ENCODE measurements around the gene CLTB.

Gene CLTB

DNA sequence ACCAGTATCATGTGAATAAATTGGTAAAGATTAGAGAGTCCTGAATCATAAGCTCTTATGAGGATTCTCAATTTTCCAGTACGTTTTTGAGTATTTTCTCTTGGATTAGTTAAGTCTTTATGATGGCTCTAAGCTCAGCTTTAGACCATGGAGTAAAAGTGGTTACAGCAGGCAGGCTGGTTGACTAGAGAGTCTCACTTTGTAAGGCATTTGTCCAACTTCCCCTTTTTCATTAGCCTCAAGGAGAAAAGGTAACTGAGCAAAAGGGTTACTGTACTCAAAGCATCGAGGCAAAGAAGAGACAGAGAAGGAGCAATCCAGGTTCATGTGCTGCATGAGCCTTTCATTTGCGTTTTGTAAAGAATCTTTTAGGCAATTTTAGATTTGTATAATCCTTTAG, 36.5 kb downstream of the CLTB start:
- DNase-seq = no peak

DNA sequence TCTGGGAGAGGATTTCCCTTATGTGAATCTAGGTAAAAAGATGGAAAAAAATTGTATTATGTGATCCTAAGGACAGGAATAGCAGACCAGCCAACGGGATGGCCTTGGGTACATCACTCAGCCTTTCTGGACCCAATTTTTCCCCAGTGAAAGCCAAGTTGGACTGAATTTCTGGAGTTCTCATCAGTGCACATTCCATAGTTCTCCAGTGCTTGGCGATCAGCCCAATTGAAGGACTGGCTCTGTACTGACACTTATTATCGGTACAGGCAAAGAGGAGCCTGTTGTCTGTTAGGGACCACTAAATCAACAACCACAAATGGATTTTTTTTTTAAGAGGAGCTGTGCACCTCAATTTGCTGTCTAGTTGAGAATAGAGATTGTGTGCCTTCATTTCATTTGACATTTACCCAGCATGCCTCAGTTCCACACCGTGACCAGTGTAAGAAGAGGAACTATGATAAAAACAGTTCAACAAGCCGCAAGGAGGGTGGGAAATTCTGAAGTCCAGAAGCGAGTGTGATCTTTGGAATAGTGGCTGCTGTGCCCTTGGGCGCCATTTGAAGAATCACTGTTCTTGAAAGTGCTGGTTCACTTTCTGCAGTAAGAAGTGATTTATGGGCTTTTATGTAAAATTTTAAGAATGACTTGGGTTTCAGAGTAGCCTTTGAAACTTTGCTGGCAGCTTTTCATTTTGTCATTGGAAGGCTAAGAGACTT, 43.1 kb downstream of the CLTB start:
- no peak for DNase-seq

DNA sequence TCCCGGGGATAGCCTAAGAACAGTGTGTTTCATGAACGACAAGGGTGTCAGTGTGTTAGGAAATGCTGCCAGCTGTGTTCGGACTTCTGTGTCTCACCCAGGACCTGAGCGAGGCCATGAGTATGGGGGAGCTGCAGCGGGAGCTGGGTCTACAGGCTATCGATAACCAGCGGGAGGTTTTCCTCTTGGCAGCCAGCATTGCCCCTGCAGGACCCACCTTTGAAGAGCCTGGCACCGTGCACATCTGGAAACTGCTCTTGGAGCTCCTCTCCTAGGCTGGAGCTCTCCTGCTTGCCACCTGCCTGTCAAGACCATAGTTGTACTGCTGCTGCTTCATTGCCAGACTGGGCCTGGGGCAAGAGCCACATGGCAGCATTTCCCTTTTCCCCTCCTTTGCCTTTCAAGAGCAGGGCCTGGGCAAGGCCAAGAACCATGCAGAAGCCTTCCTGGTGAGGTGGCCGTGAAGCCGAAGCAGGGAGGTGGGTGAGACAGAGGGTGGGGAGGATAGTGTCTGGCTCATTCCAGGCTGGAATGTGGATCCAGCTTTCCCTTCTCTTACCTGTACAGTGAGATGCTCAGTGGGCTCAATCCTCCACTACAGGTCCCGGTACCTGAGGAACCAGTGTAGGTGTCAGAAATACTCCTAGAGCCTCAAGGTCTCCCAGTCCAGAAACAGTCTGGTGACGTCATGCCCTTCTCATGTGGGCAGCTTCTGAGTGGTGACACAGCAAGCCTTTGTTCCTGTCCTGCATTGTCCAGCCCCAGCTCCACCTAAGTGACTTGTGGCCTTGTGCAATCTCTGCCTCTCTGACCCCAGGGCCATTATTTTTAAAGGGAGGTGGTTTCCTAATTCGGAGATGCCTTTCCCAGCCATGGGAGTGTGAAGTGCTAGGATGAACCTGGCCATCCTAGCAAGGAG, 44.5 kb downstream of the CLTB start:
- no peak for DNase-seq

DNA sequence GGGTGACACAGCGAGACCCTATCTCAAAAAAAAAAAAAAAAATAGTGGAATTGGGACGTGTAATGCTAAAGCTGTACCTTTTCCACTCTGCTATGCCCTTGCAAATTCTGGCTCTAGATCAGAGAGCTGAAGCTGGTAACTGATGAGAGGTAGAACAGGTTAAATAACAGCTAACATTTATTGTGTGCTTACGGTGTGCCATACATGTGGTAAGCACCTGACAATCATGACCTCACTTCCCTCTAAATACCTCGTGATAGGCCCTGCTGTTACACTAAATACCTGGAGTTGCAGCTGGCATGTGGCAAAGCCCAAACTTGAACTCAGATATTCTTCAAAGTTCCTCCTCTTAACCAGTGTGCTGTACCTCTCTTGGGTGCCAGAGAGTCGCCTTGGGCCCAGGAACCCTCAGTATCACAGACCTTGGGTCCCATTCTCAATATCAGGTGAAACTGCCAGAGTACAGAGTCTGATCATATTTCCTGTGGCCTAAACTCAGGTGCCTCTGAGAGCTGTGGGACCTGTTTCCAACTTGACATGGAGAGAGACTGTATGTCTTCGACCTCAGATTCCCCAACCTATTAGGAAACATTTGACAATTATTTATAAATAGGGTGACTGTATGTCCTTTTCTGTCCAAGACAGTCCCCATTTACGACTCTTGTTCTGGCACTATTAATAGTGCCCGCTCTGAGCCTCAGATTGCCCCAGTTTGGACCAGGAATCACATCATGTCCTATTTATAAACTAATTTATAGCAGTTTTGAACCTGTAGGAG, 46.2 kb downstream of the CLTB start:
- no peak for DNase-seq

GRCh38 chr5:176368726-176369125, 47.6 kb downstream of the CLTB start:
- no peak for DNase-seq

- DNase-seq = no peak
Measured at GRCh38 chr5:176366232-176366894, 50.0 kb downstream of the CLTB start.

DNA sequence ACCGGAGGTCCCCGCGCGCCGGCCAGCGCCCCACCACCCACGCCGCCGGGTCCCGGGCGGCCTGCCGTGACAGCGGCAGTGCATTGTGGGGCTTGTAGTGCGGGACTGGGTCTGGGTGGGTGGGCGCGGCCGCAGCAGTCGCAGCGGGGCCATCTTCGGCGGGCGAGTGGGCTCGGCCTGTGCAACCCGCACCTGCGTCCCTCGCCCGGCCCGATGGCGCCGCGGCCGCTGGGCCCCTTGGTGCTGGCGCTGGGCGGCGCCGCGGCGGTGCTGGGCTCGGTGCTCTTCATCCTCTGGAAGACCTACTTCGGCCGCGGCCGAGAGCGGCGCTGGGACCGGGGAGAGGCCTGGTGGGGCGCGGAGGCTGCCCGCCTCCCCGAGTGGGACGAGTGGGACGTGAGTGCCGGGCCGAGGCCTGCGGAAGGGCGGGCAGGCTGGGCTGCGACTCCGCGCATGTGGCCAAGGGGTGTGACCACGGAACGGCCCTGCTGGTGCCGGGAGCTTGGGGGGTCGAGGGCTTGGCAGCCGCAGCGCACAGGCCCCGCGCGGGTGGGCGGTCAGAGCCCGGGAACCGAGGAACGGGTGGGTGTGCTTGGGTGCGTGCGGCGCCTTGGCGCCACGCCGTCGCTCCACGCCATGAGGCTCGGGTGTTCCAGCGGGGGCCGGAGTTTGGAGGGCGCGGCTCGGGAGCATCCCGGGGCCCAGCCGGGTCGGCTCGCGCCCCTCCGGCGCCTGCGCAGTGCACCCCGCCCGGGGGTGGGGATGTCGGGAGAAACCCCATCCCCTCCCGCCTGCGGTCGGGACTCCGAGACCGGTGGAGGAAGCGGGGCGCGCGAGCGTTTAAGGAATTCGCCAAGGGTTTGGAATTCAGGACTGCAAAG, 50.7 kb downstream of the CLTB start, which contains the start of gene ARL10:
Gene ARL10 (plus strand): TSS at position 137 of the 881 bp plus-strand sequence. CDS start 77 bp downstream, at position 214.
- DNase-seq = no peak

- no peak for DNase-seq
Measured at GRCh38 chr5:176364765-176365350, 51.5 kb downstream of the CLTB start.

GRCh38 chr5:176362233-176362490, 54.2 kb downstream of the CLTB start:
- DNase-seq = no peak

DNA sequence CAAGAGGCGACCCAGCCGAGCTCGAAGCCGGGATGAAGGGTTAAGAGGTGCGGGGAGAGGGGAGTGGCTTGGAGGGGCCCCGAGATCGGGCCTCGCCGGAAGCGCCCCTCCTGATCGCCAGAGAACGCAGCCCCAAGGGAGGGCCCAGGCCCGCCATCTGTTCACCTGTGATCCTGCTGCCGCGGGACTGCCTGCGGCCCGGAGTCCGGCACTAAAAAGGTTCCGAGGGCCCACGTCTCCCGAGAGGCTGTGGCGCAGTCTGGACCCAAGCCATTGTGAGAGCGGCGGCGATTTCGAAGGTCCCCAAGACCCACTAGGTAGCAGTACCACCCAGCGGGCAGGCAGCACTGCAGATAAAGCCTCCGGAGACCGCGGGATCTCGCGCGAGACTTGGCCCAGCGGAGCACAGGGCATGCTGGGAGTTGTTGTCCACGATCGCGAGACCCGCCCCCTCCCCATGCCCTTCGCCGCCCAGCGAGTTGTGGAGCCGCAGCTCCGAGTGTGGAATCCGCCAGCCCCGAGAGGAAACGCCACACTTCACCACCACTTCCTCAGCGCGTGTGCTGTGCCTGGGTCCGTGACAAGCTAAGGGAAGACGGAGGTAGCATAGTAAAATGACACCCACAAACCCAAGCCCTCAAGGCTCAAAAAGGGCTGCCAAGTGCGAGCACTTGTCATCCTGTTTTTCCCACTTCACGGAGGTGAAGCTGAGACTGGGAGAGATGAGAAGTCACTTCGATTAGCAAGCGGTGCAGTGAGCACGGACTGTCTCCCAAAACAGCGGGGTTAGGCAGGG, 54.7 kb downstream of the CLTB start, which contains the start of gene KIAA1191:
Gene KIAA1191 (minus strand): TSS at position 328 of the 796 bp plus-strand sequence. CDS start 2,256 bp downstream, outside the sequence.
- DNase-seq = peak; percentile 30

GRCh38 chr5:176360894-176361436, 55.4 kb downstream of the CLTB start:
- no peak for DNase-seq

GRCh38 chr5:176359658-176360057, 56.7 kb downstream of the CLTB start:
- no peak for DNase-seq

- DNase-seq = no peak
Measured at GRCh38 chr5:176356179-176356566, 60.2 kb downstream of the CLTB start.

GRCh38 chr5:176355400-176356178, 60.8 kb downstream of the CLTB start:
- no peak for DNase-seq

GRCh38 chr5:176353533-176353932, 62.8 kb downstream of the CLTB start:
- DNase-seq = no peak

- no peak for DNase-seq
Measured at GRCh38 chr5:176352116-176352878, 64.0 kb downstream of the CLTB start.

- no peak for DNase-seq
Measured at GRCh38 chr5:176350416-176350815, 65.9 kb downstream of the CLTB start.

DNA sequence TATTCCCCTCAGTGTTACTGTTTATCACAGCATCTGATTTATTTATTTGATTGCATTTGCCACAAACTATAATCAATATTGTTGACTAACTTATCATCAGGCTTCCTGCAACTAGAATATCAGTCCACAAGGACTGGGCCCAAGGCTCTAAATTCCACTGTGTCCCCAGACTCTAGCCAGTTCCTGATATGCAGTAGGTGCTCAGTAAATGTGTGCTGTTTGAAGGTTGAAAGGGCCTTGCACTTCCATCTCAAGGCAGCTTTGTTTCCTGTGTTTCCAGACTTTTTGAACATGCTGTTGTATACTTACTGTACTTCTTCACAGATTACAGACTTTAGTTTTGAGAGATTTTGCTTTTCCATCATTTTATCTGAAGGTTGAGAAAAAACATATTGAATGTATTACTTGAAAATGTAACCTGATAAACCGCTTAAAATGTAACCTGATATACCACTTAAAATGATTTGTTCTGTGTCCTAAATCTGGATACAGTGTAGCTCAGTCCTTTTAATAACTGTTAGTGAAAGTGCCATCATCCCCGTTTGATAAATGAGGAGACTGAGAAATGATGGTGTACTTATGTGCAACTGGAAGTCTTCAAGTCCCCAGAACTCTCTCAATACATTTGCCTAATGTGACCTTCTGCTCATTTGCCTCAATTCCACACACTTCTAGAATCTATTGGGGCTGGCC, 73.4 kb downstream of the CLTB start:
- DNase-seq = no peak
